Ectodermal cell (in vitro differentiated cells): Measurements from ENCODE around the gene TMEM106C.

ENCODE experiments used
- H3K27ac ChIP-seq: 2 replicates; pipeline ENCODE4 v1.7.0; 2013; ENCODE audit warnings: mild to moderate bottlenecking, low read depth, low read length; ENCODE audit not compliant: insufficient read depth, poor library complexity, severe bottlenecking
- H3K27me3 ChIP-seq: 2 replicates; pipeline ENCODE4 v1.7.0; 2013; ENCODE audit warnings: mild to moderate bottlenecking, low read length; ENCODE audit not compliant: insufficient read depth, control insufficient read depth, poor library complexity, severe bottlenecking
- H3K36me3 ChIP-seq: one replicate; pipeline ENCODE4 v1.7.0; 2013; ENCODE audit warnings: low read length; ENCODE audit not compliant: control insufficient read depth, insufficient read depth
- H3K4me1 ChIP-seq: one replicate; pipeline ENCODE4 v1.7.0; 2013; ENCODE audit warnings: low read length; ENCODE audit not compliant: control insufficient read depth, insufficient read depth
- H3K4me3 ChIP-seq: 2 replicates; pipeline ENCODE4 v1.7.0; 2013; ENCODE audit warnings: low read depth, low read length, control low read depth; ENCODE audit not compliant: insufficient read depth
- H3K9me3 ChIP-seq: 2 replicates; pipeline ENCODE4 v1.7.0; 2013; ENCODE audit warnings: mild to moderate bottlenecking, low read length, moderate library complexity; ENCODE audit not compliant: control insufficient read depth
- WGBS, 2 experiments: methylation state at CpG; one replicate each; pipeline ENCODE4 v1.1.7; 2013; ENCODE audit warnings: missing lambda C conversion rate in 2 of 2; 5-methylcytosine and 5-hydroxymethylcytosine counted together

TMEM106C gene

GRCh38 chr12:47978598-47978873, 15.1 kb downstream of the TMEM106C start:
- Histone ChIP-seq H3K4me1 (no peaks in the 10 kb centered on the region), H3K36me3 (peaks cover 86% of the 10 kb centered on the region), H3K4me3 (no peak overlapping the region), H3K9me3 (no peaks in the 10 kb centered on the region), H3K27ac (no peak overlapping the region), H3K27me3 (no peaks in the 10 kb centered on the region)
- 89 to 92% methylated on average over 7 of the region's 7 CpGs for WGBS, 2 experiments

GRCh38 chr12:47979166-47979565, 15.8 kb downstream of the TMEM106C start:
- H3K9me3 ChIP-seq: no peaks in the 10 kb centered on the region
- H3K27ac ChIP-seq: no peak overlapping the region
- WGBS, 2 experiments: 85 to 93% methylated on average over 5 of the region's 5 CpGs
- no peaks in the 10 kb centered on the region for H3K4me1 ChIP-seq
- no peak overlapping the region for H3K4me3 ChIP-seq
- no peaks in the 10 kb centered on the region for H3K27me3 ChIP-seq
- H3K36me3 ChIP-seq: peaks cover 80% of the 10 kb centered on the region

GRCh38 chr12:47979686-47980085, 16.3 kb downstream of the TMEM106C start:
- no peaks in the 10 kb centered on the region for H3K4me1 ChIP-seq
- peaks cover 77% of the 10 kb centered on the region for H3K36me3 ChIP-seq
- H3K9me3 ChIP-seq: no peaks in the 10 kb centered on the region
- H3K4me3 ChIP-seq: no peak overlapping the region
- 90 to 92% methylated on average over 11 of the region's 11 CpGs for WGBS, 2 experiments
- no peaks in the 10 kb centered on the region for H3K27me3 ChIP-seq
- no peak overlapping the region for H3K27ac ChIP-seq

GRCh38 chr12:47980197-47980596, 16.8 kb downstream of the TMEM106C start:
- Histone ChIP-seq H3K27ac (no peak overlapping the region), H3K9me3 (no peaks in the 10 kb centered on the region), H3K4me1 (no peaks in the 10 kb centered on the region), H3K36me3 (peaks cover 77% of the 10 kb centered on the region), H3K27me3 (no peaks in the 10 kb centered on the region), H3K4me3 (no peak overlapping the region)
- WGBS, 2 experiments: 85 to 88% methylated on average over 7 of the region's 7 CpGs

GRCh38 chr12:47980779-47981495, 17.5 kb downstream of the TMEM106C start:
- Histone ChIP-seq H3K4me1 (no peaks in the 10 kb centered on the region), H3K9me3 (no peaks in the 10 kb centered on the region), H3K27me3 (no peaks in the 10 kb centered on the region), H3K36me3 (peaks cover 75% of the 10 kb centered on the region), H3K27ac (no peak overlapping the region), H3K4me3 (no peak overlapping the region)
- WGBS, 2 experiments: 87 to 89% methylated on average over 17 of the region's 17 CpGs

GRCh38 chr12:47981496-47982260, 18.3 kb downstream of the TMEM106C start:
- peaks cover 75% of the 10 kb centered on the region for H3K36me3 ChIP-seq
- WGBS, 2 experiments: 86 to 91% methylated on average over 20 of the region's 20 CpGs
- H3K4me1 ChIP-seq: no peaks in the 10 kb centered on the region
- H3K27ac ChIP-seq: no peak overlapping the region
- no peaks in the 10 kb centered on the region for H3K27me3 ChIP-seq
- no peaks in the 10 kb centered on the region for H3K9me3 ChIP-seq
- H3K4me3 ChIP-seq: no peak overlapping the region

- H3K9me3 ChIP-seq: no peaks in the 10 kb centered on the region
- 77% methylated on average over 5 of the region's 5 CpGs for WGBS, 2 experiments
- no peak overlapping the region for H3K4me3 ChIP-seq
- H3K4me1 ChIP-seq: no peaks in the 10 kb centered on the region
- H3K27me3 ChIP-seq: no peaks in the 10 kb centered on the region
- H3K27ac ChIP-seq: no peak overlapping the region
- peaks cover 75% of the 10 kb centered on the region for H3K36me3 ChIP-seq
Observed at GRCh38 chr12:47982311-47982710, 18.9 kb downstream of the TMEM106C start.

GRCh38 chr12:47982770-47983169, 19.4 kb downstream of the TMEM106C start:
- H3K4me1 ChIP-seq: peaks cover under 1% of the 10 kb centered on the region
- no peaks in the 10 kb centered on the region for H3K27me3 ChIP-seq
- peaks cover 72% of the 10 kb centered on the region for H3K36me3 ChIP-seq
- H3K27ac ChIP-seq: no peak overlapping the region
- WGBS, 2 experiments: 92 to 93% methylated on average over 11 of the region's 11 CpGs
- no peak overlapping the region for H3K4me3 ChIP-seq
- H3K9me3 ChIP-seq: no peaks in the 10 kb centered on the region

- Histone ChIP-seq H3K9me3 (no peaks in the 10 kb centered on the region), H3K27me3 (no peaks in the 10 kb centered on the region), H3K27ac (no peak overlapping the region), H3K4me1 (peaks cover 9% of the 10 kb centered on the region), H3K4me3 (no peak overlapping the region), H3K36me3 (peaks cover 64% of the 10 kb centered on the region)
- WGBS, 2 experiments: 90 to 97% methylated on average over 5 of the region's 5 CpGs
Observed at GRCh38 chr12:47983541-47984115, 20.2 kb downstream of the TMEM106C start.

- peaks cover 57% of the 10 kb centered on the region for H3K36me3 ChIP-seq
- H3K4me3 ChIP-seq: no peak overlapping the region
- H3K27me3 ChIP-seq: no peaks in the 10 kb centered on the region
- WGBS, 2 experiments: 92 to 96% methylated on average over 8 of the region's 8 CpGs
- H3K27ac ChIP-seq: no peak overlapping the region
- H3K4me1 ChIP-seq: peaks cover 17% of the 10 kb centered on the region
- H3K9me3 ChIP-seq: no peaks in the 10 kb centered on the region
Observed at GRCh38 chr12:47984331-47984801, 21.0 kb downstream of the TMEM106C start.
